SJSA1 (cell line): ENCODE measurements around the gene SLC30A9. TPM values are rescaled to one million over a fixed set of nuclear protein-coding genes. Genes with fewer than 3 reads are reported as not detected.

Experiments
- DNase-seq, 2 experiments: peaks; one replicate each; pipeline ENCODE4 v3.0.0-alpha.2; 2015 to 2020; ENCODE audit warnings: low spot score in 2 of 2, low read depth in 1 of 2
- H3K27ac ChIP-seq: fragments of 250-450 bp; sonication (Bioruptor Pico); 2 replicates; pipeline ENCODE4 v1.5.1; 2020; ENCODE audit warnings: mild to moderate bottlenecking, moderate library complexity
- H3K27me3 ChIP-seq: fragments of 250-450 bp; sonication (Bioruptor Pico); replicated peaks from 2 replicates; pipeline ENCODE4 v1.5.1; 2020; ENCODE audit warnings: mild to moderate bottlenecking, moderate library complexity
- H3K36me3 ChIP-seq: fragments of 250-450 bp; sonication (Bioruptor Pico); 2 replicates; pipeline ENCODE4 v1.5.1; 2020; ENCODE audit warnings: mild to moderate bottlenecking
- H3K4me1 ChIP-seq: fragments of 250-450 bp; sonication (Bioruptor Pico); replicated peaks from 2 replicates; pipeline ENCODE4 v1.6.1; 2021; ENCODE audit warnings: mild to moderate bottlenecking
- H3K4me3 ChIP-seq: fragments of 250-450 bp; sonication (Bioruptor Pico); 2 replicates; pipeline ENCODE4 v1.5.1; 2020; ENCODE audit warnings: mild to moderate bottlenecking
- H3K9me3 ChIP-seq: fragments of 250-450 bp; sonication (Bioruptor Pico); replicated peaks from 2 replicates; pipeline ENCODE4 v1.5.1; 2020; ENCODE audit warnings: mild to moderate bottlenecking
- total RNA-seq: library from RNA; depleted of rRNA; stranded (reverse); fragments of >200 nt; shearing (Covaris generic); gene quantifications from 2 replicates; pipeline ENCODE4 v1.2.3, GENCODE V29; 2014; rRNA removed

The SLC30A9 gene
- total RNA-seq, 1 experiment from 2014 or later = 43.4 TPM

DNA sequence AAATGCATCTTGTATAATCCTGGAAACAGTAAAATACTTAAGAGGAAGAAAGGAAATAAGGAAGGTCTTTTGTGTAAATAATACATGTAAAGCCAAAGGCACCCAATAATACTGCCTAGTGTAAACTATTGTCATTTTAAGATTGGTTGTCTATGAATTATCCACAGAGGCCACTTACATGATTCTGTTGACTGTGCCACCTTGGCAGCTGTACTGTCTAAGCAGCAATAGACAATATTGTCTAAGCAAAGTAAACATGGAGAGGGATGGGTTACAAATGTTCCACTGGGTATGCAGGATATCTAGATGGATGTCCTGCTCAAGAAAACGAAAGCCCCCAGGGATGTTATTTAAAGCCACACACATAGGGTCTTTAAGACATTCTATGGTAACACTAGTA is 142.7 kb downstream of the SLC30A9 start:
- no peaks in the 10 kb centered on the region for H3K36me3 ChIP-seq
- H3K27me3 ChIP-seq = no peaks in the 10 kb centered on the region

DNA sequence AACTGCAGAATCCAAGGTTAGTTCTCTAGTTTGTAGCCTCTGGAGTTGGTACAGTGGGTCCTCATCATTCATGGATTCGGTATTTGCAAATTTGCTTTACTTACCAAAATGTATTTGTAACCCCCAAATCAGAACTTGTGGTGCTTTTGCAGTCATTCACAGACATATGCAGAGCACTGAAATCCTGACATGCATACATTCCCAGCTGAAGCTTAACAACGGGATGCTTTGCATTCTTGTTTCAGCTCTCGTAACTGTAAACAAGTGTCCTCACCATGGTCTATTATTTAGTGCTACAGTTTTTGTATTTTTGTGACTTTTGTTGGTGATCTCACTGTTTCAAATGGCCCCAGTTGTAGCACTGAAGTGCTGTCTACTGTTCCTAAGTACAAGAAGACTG is 146.0 kb downstream of the SLC30A9 start:
- no peak for DNase-seq
- Histone ChIP-seq H3K27ac (no peak overlapping the region), H3K4me3 (no peak overlapping the region), H3K27me3 (no peaks in the 10 kb centered on the region), H3K36me3 (no peaks in the 10 kb centered on the region), H3K4me1 (no peaks in the 10 kb centered on the region), H3K9me3 (no peaks in the 10 kb centered on the region)

More for the DNA sequence above, 142.7 kb downstream of the SLC30A9 start:
- Histone ChIP-seq H3K4me3 (no peak overlapping the region), H3K9me3 (no peaks in the 10 kb centered on the region), H3K27ac (no peak overlapping the region), H3K4me1 (no peaks in the 10 kb centered on the region)
- no peak for DNase-seq

Other genes starting within 250 kb of the SLC30A9 start
- gene PHOX2B, start 241.8 kb upstream of the SLC30A9 start, total RNA-seq = not detected in 2 replicates
- 30.8 and 46.0 TPM in 2 replicates for gene TMEM33, start 55.1 kb upstream of the SLC30A9 start, total RNA-seq
- gene DCAF4L1, start 8.8 kb upstream of the SLC30A9 start, total RNA-seq = not detected in 2 replicates
- not detected in 2 replicates for gene BEND4, start 162.1 kb downstream of the SLC30A9 start, total RNA-seq